ENCODE measurements around the gene MOXD1. TPM values are rescaled to one million over a fixed set of nuclear protein-coding genes. Genes with fewer than 3 reads are reported as not detected.

The MOXD1 gene
- total RNA-seq, 2 experiments from 2014 or later = not detected

DNA sequence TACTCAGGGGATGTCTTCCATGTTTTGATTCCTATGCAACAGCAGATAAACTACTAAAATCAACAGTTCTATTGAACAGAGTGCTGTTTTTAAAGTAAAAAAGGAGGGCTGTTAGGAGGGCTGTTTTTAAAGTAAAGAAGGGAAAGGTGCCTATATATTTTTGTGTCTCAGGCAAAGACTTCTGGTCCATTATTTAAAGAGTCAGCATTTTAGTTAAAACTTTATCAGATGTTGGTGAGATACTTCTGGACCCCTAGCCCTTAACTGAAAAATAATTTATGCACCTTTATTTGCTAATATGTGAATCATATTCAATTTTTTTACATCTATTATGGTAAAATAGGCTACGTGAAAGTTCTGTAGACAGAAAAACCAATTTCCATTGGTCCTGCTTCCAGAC is 144.8 kb downstream of the MOXD1 start:
- no peak for DNase-seq
- Mint-ChIP-seq H3K36me3 (ENCODE audit: low read depth) (no peaks in the 10 kb centered on the region), H3K4me1 (no peaks in the 10 kb centered on the region), H3K27me3 (peaks cover 6% of the 10 kb centered on the region), H3K27ac (no peak overlapping the region), H3K9me3 (no peaks in the 10 kb centered on the region), H3K4me3 (no peak overlapping the region)
- ChIA-PET CTCF (no interaction called here), POLR2A (no interaction called here)

DNA sequence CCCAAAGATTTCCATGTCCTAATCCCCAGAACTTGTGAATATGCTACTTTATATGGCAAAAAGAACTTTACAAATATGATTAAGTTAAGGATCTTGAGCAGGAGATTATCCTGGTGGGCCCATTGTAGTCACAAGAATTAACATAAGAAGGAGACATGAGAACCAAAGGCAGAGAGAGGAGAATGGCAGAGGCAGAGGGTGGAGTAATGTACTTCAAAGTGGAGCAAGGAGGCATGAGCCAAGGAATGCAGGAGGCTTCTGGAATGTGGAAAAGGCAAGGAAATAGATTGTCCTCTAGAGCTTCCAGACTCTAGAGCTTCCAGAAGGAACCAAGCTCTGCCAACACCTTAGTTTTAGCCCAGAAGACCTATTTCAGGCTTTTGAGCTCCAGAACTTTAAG is 147.4 kb downstream of the MOXD1 start:
- ChIA-PET POLR2A (no interaction called here), CTCF (no interaction called here)
- no peaks in the 10 kb centered on the region for H3K36me3 Mint-ChIP-seq (ENCODE audit: low read depth)
- H3K4me1 Mint-ChIP-seq = no peaks in the 10 kb centered on the region
- no peak overlapping the region for H3K27ac Mint-ChIP-seq
- H3K27me3 Mint-ChIP-seq = peaks cover 2% of the 10 kb centered on the region
- no peak overlapping the region for H3K4me3 Mint-ChIP-seq
- no peak for DNase-seq
- H3K9me3 Mint-ChIP-seq = no peaks in the 10 kb centered on the region

DNA sequence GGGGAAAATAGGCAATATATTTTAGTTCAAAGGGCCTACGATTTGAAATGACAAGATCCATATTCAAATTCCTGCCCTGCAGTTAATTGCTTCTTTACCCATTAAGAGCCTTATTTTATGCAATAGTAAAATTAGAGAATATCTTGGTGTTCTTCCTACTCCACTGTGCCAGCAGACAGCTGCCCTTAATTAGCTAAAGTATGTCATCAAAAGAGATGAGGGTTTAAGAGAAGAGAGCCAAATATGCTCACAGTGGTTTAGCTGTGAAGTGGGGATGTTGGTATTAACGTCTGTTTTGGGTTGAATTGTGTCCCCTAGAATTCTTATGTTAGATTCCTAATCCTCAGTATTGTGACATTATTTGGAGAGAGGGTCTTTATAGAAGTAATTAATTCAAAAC is 148.1 kb downstream of the MOXD1 start:
- ChIA-PET POLR2A (no interaction called here), CTCF (no interaction called here)
- H3K36me3 Mint-ChIP-seq (ENCODE audit: low read depth) = no peaks in the 10 kb centered on the region
- no peaks in the 10 kb centered on the region for H3K4me1 Mint-ChIP-seq
- H3K4me3 Mint-ChIP-seq = no peak overlapping the region
- H3K27me3 Mint-ChIP-seq = peaks cover 9% of the 10 kb centered on the region
- H3K9me3 Mint-ChIP-seq = no peaks in the 10 kb centered on the region
- H3K27ac Mint-ChIP-seq = no peak overlapping the region
- DNase-seq = no peak

DNA sequence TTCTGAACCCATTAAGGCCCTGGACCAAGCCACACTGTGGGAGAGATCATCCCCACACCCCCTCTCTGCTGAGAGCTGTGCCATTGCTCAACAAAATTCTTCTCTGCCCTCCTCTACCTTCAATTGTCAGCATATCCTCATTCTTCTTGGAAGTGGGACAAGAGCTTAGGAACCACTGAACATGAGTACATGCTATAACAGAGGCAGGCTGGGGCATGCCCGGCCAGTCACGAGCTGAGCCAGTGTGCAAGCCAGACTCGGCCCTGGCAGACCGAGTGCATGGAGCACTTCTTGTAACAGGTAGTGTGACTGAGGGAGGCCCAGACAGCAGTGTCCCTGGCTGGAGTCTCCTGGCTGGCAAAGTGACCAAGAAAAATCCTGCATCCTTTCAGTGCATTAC is 149.2 kb downstream of the MOXD1 start:
- Mint-ChIP-seq H3K27me3 (peaks cover 10% of the 10 kb centered on the region), H3K9me3 (no peaks in the 10 kb centered on the region), H3K27ac (no peak overlapping the region), H3K4me3 (no peak overlapping the region), H3K36me3 (ENCODE audit: low read depth) (no peaks in the 10 kb centered on the region), H3K4me1 (no peaks in the 10 kb centered on the region)
- DNase-seq = no peak
- POLR2A ChIA-PET = no interaction called here
- CTCF ChIA-PET = no interaction called here

DNA sequence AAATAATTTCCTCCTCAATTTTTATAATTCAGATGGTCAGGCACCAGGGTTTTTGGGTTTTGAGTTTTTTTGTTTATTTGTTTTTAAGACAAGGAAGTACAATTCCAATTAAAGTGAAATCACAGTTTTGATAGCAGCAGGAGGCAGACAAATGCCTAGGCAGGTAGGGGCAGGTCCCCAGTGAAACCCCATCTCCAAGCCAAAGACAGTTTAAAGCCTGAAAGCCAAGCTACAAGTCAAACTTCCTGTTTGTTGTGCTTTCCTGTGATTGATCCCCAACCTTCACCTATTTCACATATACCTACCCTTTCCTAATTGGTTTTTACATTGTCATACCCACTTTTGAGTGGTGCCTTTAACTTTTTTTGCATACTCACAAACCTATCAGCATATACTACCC is 149.6 kb downstream of the MOXD1 start:
- ChIA-PET POLR2A (no interaction called here), CTCF (no interaction called here)
- Mint-ChIP-seq H3K9me3 (no peaks in the 10 kb centered on the region), H3K4me1 (no peaks in the 10 kb centered on the region), H3K36me3 (ENCODE audit: low read depth) (no peaks in the 10 kb centered on the region), H3K27me3 (peaks cover 10% of the 10 kb centered on the region), H3K27ac (no peak overlapping the region), H3K4me3 (no peak overlapping the region)
- no peak for DNase-seq

DNA sequence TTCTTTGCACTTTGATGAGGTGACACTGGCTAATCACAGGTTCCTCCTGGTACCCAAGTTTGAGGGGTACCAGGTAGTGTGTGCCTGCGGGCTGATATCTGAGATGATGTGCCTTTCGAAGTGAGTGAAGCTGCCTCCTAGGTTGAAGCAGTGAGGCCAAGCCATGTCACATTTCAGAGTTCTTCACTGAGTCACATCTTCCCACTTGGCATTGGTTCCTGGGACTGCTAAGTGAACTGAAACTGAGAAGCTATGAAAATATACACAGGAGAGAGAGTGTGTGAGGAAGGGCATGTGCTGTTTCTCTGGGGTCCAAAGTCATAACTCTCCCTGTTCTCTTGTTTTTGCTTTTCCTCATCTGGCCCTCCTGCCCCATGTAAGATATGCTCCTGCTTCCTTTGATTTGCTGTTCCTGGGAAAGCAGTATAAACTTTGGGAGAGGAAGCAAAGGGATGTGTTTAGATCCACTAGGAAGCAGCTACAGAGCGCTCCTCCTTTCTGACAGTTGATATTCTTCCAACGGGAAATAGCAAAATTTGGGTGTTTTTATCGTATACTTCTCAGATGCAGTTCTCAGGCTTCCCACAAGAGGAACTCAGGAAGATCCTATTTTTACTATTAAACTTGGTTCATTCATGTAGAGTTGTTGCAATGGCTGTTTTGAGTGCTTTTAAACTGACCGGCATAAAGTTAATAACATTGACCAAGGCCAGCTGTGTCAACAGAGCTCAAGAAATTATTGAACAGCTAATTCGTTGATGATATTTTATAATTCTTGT is 153.7 kb downstream of the MOXD1 start:
- H3K4me1 Mint-ChIP-seq = no peaks in the 10 kb centered on the region
- CTCF ChIA-PET = no interaction called here
- H3K27ac Mint-ChIP-seq = no peak overlapping the region
- DNase-seq = no peak
- H3K27me3 Mint-ChIP-seq = peaks cover 8% of the 10 kb centered on the region
- POLR2A ChIA-PET = no interaction called here
- H3K4me3 Mint-ChIP-seq = no peak overlapping the region
- H3K36me3 Mint-ChIP-seq (ENCODE audit: low read depth) = no peaks in the 10 kb centered on the region
- no peaks in the 10 kb centered on the region for H3K9me3 Mint-ChIP-seq

DNA sequence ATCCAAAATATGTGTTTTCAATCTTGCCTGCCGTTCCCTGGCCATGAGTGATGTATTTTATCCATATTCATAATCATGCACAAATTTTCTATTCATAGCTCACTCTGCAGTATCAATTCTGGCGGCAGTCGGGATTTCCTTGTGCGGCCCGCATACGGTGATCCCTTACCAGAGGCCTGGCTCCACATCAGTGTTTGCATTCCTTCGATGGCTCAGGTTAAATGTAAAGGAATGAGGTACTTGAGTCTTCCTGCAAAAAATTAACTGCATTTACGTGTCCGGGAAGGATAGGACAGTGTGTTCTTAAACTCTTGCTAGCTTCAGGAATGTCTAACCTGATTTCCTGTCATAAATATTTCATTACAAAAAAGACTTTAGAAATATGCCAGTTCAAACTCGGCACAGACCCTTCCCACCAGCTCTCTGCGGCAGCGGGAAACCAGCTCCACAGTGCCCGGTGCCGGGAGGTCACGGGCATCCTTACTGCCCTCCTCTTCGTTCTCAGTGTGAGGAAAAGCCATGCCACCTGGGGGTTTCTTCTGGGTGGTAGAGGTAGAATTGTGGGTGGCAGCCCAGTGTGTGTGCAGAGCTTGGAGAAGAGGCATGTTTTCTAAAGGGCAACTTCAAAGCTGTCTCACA is 154.5 kb downstream of the MOXD1 start:
- CTCF ChIA-PET = no interaction called here
- Mint-ChIP-seq H3K4me3 (no peak overlapping the region), H3K27ac (no peak overlapping the region), H3K36me3 (ENCODE audit: low read depth) (no peaks in the 10 kb centered on the region), H3K27me3 (peaks cover 8% of the 10 kb centered on the region), H3K9me3 (no peaks in the 10 kb centered on the region), H3K4me1 (no peaks in the 10 kb centered on the region)
- POLR2A ChIA-PET = no interaction called here
- DNase-seq = no peak

DNA sequence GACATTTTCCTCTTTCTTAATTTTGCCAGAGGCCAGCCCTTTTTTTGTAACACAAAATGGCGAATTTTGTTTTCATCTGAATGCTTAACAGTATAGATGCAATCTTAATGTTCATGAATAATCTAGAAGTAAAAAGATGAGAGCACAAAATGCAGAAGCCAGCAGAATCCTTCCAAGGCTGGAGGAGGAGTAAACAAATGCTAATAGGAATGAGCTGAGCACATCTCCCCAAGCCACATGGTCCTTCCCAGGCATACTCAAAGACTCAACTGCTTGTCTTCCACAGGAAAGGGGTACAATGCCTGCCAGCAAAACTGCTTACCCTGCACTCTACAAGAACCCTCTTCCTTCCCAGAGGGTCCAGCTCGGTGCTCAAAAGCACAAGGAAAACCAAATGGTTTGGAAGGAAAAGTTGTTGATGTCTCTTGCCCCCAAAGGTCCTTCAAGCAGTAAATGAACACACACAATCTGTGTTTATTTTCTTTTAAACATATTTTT is 155.1 kb downstream of the MOXD1 start:
- no peaks in the 10 kb centered on the region for H3K9me3 Mint-ChIP-seq
- H3K27me3 Mint-ChIP-seq = peaks cover 8% of the 10 kb centered on the region
- POLR2A ChIA-PET = no interaction called here
- CTCF ChIA-PET = no interaction called here
- no peak overlapping the region for H3K27ac Mint-ChIP-seq
- H3K4me1 Mint-ChIP-seq = no peaks in the 10 kb centered on the region
- no peak for DNase-seq
- no peaks in the 10 kb centered on the region for H3K36me3 Mint-ChIP-seq (ENCODE audit: low read depth)
- no peak overlapping the region for H3K4me3 Mint-ChIP-seq

Other genes starting within 250 kb of the MOXD1 start
- gene STX7, start 111.6 kb upstream of the MOXD1 start, total RNA-seq = 10 to 100 TPM; 19.9 to 20.2 TPM
- not detected for gene TAAR9, start 136.8 kb upstream of the MOXD1 start, total RNA-seq
- not detected for gene TAAR8, start 151.2 kb upstream of the MOXD1 start, total RNA-seq
- not detected for gene TAAR6, start 168.8 kb upstream of the MOXD1 start, total RNA-seq
- gene TAAR5, start 188.3 kb upstream of the MOXD1 start, total RNA-seq = not detected
- not detected for gene TAAR2, start 222.8 kb upstream of the MOXD1 start, total RNA-seq